Measurements from ENCODE around the gene FSTL5. TPM values are rescaled to one million over a fixed set of nuclear protein-coding genes. Genes with fewer than 3 reads are reported as not detected.

The FSTL5 gene
- total RNA-seq, 4 donors from 2014 or later, result not detected

- intact Hi-C loops (cut with DNase I; ENCODE audit: low total_unique reads), result no loop called here
- no peak overlapping the region for H3K4me3 ChIP-seq
- no peak for TF ChIP-seq POLR2A (IDR thresholded peaks at IDR 0.05)
- TF ChIP-seq CTCF (IDR thresholded peaks at IDR 0.05 in 4 of 5, conservative IDR thresholded peaks at IDR 0.05 in 1 of 5), result no peak
- no peaks in the 10 kb centered on the region for H3K27me3 ChIP-seq
- H3K4me1 ChIP-seq, result no peaks in the 10 kb centered on the region
- no peaks in the 10 kb centered on the region for H3K9me3 ChIP-seq
- in situ Hi-C loops (cut with MboI; ENCODE audit: low sequenced_read_pairs in 4 of 4), result no loop called here
- no peaks in the 10 kb centered on the region for H3K36me3 ChIP-seq
- ATAC-seq, result no peak
- no peak overlapping the region for H3K27ac ChIP-seq
- DNase-seq, result no peak
Observed at GRCh38 chr4:161829591-161829990, 334.2 kb downstream of the FSTL5 start.

GRCh38 chr4:161828061-161828460, 335.7 kb downstream of the FSTL5 start:
- Histone ChIP-seq H3K4me1 (no peaks in the 10 kb centered on the region), H3K27me3 (no peaks in the 10 kb centered on the region), H3K9me3 (no peaks in the 10 kb centered on the region), H3K36me3 (no peaks in the 10 kb centered on the region), H3K27ac (no peak overlapping the region), H3K4me3 (no peak overlapping the region)
- DNase-seq (no peak), ATAC-seq (no peak)
- TF ChIP-seq POLR2A (IDR thresholded peaks at IDR 0.05) (no peak), CTCF (IDR thresholded peaks at IDR 0.05 in 4 of 5, conservative IDR thresholded peaks at IDR 0.05 in 1 of 5) (no peak)
- in situ Hi-C loops (cut with MboI; ENCODE audit: low sequenced_read_pairs in 4 of 4), result no loop called here
- intact Hi-C loops (cut with DNase I; ENCODE audit: low total_unique reads), result no loop called here

DNA sequence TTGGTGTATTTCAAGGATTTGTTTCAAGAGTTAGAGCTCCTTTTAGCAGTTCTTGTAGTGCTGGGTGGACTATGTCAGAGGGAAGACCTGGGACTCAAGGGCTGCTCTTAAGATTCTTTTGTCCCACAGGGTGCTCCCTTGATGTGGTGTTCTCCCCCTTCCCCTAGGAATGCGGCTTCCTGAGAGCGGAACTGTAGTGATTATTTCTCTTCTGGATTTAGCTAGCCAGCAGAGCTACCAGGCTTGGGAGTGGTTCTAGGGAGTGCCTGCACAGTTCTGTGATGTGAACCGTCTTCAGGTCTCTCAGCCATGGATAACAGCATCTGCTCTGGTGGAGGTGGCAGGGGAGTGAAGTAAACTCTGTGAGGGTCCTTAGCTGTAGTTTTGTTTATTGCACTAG, 336.8 kb downstream of the FSTL5 start:
- Histone ChIP-seq H3K9me3 (no peaks in the 10 kb centered on the region), H3K4me1 (no peaks in the 10 kb centered on the region), H3K4me3 (no peak overlapping the region), H3K36me3 (no peaks in the 10 kb centered on the region), H3K27ac (no peak overlapping the region), H3K27me3 (no peaks in the 10 kb centered on the region)
- DNase-seq (no peak), ATAC-seq (no peak)
- in situ Hi-C loops (cut with MboI; ENCODE audit: low sequenced_read_pairs in 4 of 4), result no loop called here
- TF ChIP-seq CTCF (IDR thresholded peaks at IDR 0.05 in 4 of 5, conservative IDR thresholded peaks at IDR 0.05 in 1 of 5) (no peak), POLR2A (IDR thresholded peaks at IDR 0.05) (no peak)
- intact Hi-C loops (cut with DNase I; ENCODE audit: low total_unique reads), result no loop called here

- Histone ChIP-seq H3K27me3 (no peaks in the 10 kb centered on the region), H3K4me3 (no peak overlapping the region), H3K9me3 (no peaks in the 10 kb centered on the region), H3K27ac (no peak overlapping the region), H3K4me1 (no peaks in the 10 kb centered on the region), H3K36me3 (no peaks in the 10 kb centered on the region)
- in situ Hi-C loops (cut with MboI; ENCODE audit: low sequenced_read_pairs in 4 of 4), result no loop called here
- DNase-seq (no peak), ATAC-seq (no peak)
- intact Hi-C loops (cut with DNase I; ENCODE audit: low total_unique reads), result no loop called here
- TF ChIP-seq CTCF (IDR thresholded peaks at IDR 0.05 in 4 of 5, conservative IDR thresholded peaks at IDR 0.05 in 1 of 5), result no peak
- TF ChIP-seq POLR2A (IDR thresholded peaks at IDR 0.05), result no peak
Observed at GRCh38 chr4:161823450-161823849, 340.4 kb downstream of the FSTL5 start.

DNA sequence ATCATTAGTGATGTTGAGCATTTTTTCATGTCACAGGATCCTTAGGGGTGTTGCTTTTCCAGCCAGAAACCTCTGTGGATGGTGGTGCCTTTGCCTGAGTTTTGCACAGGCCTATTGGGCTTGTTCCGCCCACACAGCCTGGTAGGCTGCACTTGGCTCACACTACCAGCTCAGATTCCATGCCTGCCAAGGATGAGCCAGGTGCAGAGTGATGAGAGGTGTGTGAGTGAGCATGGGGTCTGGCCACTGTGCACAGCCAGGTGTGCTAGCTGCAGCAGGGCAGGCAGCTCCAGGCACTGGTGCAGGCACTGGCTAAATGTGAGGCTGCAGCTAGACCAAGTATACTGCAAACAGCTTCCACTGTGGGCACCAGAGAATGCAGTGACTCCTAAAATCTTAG, 341.6 kb downstream of the FSTL5 start:
- Histone ChIP-seq H3K27me3 (no peaks in the 10 kb centered on the region), H3K4me3 (no peak overlapping the region), H3K36me3 (no peaks in the 10 kb centered on the region), H3K9me3 (no peaks in the 10 kb centered on the region), H3K4me1 (no peaks in the 10 kb centered on the region), H3K27ac (no peak overlapping the region)
- ATAC-seq (no peak), DNase-seq (no peak)
- in situ Hi-C loops (cut with MboI; ENCODE audit: low sequenced_read_pairs in 4 of 4) (no loop called here), intact Hi-C loops (cut with DNase I; ENCODE audit: low total_unique reads) (no loop called here)
- TF ChIP-seq CTCF (IDR thresholded peaks at IDR 0.05 in 4 of 5, conservative IDR thresholded peaks at IDR 0.05 in 1 of 5), result no peak
- no peak for TF ChIP-seq POLR2A (IDR thresholded peaks at IDR 0.05)
